Hematopoietic multipotent progenitor cell treated with erythropoietin and hydrocortisone succinate and interleukin-3 and kit ligand, for 4 days (in vitro differentiated cells): ENCODE results near the gene SYNGR2.

ENCODE experiments used
- DNase-seq: peaks from one replicate; pipeline ENCODE4 v3.0.0-alpha.2; 2015

Gene SYNGR2

GRCh38 chr17:78208486-78208885 is 40.1 kb downstream of the SYNGR2 start:
- no peak for DNase-seq

GRCh38 chr17:78210111-78210510 is 41.7 kb downstream of the SYNGR2 start:
- no peak for DNase-seq

- DNase-seq, result no peak
Observed at GRCh38 chr17:78211032-78211431, 42.7 kb downstream of the SYNGR2 start.

GRCh38 chr17:78214016-78214705 is 45.8 kb downstream of the SYNGR2 start, which contains the start of gene BIRC5:
Gene BIRC5 (plus strand): TSS chr17:78214253. CDS start chr17:78214317, 64 bp downstream.
- peak; percentile 97 for DNase-seq

GRCh38 chr17:78214706-78215061 is 46.3 kb downstream of the SYNGR2 start:
- DNase-seq, result no peak

GRCh38 chr17:78219396-78220150 is 51.2 kb downstream of the SYNGR2 start:
- no peak for DNase-seq
